DMS53 treated with DMSO at 0.1 percent for 48 hours (cell line): Measurements from ENCODE around the gene DPP9.

Experiments used
- DNase-seq: peaks from one replicate; lab custom pipeline; 2025; ENCODE audit not compliant: unreplicated experiment; lab: John Stamatoyannopoulos, UW

DPP9 gene

DNA sequence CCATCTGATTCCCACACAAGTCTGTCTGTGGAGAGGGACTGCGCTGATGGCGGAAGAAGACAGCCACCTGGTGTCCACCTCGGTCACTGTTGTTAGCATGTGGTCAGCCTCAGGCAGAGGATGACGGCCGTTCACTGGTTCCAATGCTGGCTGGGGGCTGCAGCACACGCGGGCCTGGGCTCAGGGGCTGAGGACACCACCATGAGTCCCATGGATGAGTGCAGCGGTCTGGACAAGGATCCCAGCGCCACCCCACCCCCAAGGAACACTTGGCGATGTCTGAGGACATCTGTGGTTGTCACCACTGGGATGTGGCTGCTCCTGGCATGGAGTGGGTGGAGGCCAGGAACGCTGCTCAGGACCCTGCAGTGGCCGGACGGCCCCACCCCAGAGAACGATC lies 10.9 kb downstream of the DPP9 start:
- no peak for DNase-seq

DNA sequence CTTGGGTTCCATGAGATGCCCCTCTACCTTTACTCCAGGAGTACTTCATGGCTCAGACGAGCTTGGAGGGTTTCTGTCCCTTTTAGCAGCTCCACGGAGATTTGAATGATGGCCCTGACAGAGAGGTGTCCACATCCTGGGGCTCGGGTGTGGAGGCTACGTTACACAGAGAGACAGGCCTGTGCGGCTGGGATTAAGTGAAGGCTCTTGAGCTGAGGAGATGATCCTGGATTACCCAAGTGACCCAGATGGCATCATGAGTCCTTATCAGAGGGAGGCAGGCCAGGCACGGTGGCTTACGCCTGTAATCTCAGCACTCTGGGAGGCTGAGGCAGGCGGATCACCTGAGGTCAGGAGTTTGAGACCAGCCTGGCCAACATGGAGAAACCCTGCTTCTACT lies 12.4 kb downstream of the DPP9 start:
- DNase-seq = no peak

DNA sequence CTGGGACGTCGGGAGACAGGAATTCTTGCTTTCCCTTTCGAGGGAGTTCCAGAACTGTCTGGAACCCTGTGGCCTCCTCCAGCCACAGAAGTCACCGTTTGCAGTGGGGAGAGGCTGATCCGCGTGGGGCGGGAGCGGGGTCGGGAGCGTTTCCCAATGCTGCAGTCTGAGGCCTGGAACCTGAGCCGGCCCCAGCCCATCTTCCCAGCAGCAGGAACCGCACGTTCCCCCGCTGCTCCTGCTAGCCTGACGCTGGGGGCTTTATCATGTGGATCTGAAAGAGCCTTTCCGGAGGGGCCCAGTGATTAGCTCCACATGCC lies 13.4 kb downstream of the DPP9 start:
- no peak for DNase-seq

DNA sequence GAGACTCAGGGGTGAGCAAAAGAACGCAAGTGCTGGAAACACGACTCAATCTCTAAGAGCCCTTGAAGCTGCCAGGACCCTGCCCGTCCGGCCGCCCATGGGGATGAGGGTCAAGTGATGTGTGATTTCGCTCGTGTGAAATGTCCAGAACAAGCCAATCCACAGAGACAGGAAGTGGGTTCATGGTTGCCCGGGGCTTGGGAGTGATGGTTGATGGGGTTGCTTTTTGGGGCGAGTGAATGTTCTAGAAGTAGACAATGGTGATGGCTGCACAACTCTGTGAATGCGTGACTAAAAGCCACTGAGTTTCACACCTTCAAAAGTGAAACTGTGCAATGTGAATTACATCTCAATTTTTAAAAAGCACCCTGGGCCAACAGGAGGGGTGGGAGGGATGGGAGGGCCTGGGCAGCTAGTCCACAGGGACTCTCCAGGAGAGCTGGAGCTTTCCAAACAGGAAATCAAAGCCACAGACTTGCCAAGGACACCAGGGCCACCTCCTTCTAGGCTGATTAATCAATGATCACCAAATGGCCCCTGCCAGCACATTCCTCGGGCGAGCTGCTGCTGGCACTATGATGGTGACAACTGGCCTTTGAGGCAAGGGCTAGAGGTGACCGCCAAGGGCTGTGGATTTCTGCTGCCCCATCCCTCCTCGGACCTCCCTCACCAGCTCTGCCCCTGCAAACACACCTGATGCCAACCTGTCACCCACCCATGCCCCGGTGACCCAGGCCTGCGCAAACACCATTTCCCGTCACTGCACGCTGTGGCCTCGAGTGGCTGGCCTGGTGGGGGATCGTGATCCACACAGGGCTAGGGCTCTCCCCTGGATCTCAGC lies 14.0 kb downstream of the DPP9 start:
- DNase-seq = no peak

DNA sequence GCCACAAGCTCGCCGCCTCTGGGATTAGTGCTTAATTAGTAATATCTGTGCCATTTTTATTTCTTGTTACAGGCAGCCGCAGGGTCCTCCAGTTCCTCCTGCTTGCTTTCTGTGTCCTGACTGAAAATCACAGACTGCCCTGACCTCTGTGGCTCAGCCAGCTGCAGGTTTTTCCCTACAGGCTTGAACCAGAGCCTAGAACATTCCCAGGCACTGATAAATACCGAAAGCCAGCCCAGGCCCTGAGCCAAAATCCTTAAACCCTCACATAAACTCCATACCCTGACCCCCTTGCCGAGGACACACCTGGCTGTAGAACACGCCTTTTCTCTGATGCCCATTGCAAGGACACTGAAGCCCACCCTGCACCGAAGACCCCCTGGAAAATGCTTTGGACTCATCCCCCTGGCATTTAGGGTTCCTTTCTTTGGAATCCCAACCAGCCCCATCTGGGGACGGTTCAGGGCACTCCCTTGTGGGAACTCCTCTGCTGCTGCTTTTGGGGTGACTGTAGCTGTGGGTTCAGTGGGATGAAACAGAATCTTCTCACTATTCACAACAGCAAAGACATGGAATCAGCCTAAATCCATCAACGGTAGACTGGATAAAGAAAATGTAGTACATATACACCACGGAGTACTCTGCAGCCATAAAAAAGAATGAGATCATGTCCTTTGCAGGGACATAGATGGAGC lies 15.5 kb downstream of the DPP9 start:
- no peak for DNase-seq

DNA sequence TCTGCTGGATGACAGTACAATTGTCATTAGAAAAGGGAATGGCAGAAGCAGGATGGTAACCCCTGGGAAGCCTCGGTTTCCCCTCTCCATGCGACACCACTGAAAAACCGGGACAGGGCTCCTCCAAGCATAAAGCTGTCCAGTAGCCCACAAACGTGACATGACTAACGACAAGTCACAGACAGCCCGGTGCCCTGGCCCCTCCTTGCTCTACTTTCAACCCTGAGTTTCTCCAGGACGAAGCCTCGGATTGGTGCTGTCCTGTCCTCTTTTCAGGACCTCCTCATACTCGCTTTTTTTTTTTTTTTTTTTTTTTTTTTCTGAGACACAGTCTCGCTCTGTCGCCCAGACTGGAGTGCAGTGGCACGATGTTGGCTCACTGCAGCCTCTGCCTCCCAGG lies 16.3 kb downstream of the DPP9 start:
- no peak for DNase-seq

DNA sequence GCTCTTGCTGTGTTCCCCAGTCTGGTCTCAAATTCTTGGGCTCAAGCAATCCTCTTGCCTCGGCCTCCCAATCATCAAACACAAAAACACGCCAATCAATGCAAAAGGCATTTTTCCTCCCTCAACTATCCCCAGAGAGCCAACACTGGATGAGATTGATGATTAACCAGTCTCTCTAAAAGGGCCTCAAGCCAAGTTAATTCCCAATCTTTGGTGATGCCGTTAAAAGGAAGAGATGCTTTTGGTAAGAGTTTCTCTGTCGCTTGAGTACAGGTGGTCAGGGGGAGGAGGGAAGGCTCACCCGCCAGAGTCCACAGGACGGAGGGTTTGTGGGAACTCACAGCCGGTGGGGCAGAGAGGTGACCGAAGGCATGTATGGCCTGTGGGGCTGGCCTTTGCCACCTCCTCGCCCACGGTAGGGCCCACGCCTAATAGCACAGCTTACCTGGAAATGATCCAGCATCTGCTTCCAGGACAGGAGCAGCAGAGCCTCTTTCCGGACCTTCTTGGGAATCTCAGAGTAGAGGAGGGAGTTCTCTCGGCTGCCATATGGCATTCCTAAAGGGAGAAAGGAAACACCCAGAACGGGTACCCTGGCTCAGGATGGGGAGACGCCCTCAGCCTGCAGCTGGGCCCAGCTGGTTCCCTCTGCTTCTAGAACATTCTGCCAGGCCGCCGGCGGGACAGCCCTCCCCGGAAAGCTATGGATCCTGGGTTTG lies 18.1 kb downstream of the DPP9 start:
- no peak for DNase-seq

DNA sequence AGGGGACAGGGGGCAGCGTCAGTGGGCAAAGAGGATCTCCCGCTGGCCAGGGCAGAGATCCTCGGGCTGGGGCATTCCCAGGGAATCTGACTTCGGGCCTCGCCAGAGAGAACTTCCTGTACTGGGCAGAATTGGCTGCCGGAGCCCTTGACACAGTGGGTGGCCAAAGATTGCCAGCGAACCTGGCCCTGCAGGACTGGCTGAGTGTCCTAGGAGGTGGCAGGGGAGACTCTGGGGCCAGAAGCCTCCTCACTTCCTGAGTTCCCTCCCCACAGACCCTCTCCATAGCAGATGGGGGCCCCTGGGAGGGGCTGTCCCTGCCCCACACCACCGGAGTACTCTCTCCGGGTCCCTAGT lies 19.3 kb downstream of the DPP9 start:
- DNase-seq = no peak

DNA sequence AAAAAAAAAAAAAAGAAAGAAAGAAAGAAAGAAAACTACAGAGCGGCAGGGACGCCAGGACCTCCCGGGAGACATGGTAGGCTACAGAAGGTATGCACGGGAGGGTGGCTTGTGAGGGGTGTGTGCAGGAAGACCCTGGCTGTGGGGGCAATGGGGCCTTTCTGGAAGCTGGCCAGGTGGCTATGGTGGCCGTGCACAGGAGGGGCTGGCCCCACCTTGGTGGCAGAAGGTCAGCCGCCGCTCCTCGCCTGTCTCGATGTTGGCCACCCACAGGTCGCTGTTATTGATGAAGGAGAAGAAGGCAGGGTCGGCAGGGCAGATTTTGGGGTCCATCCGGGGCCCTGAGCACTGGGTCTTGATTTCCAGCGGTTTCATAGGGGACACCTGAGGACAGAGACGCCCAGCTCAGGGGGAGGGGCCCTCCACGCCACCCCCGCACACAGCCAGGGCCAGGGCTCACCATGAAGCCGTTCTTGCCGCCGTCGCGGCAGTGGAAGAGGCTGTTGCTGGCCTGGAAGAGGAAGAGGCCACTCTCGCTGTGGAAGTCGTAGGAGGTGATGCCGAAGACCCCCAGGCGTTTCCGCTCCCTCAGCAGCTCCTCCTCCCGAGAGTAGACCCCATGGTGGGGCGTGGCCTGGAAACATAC lies 19.8 kb downstream of the DPP9 start:
- DNase-seq = no peak

DNA sequence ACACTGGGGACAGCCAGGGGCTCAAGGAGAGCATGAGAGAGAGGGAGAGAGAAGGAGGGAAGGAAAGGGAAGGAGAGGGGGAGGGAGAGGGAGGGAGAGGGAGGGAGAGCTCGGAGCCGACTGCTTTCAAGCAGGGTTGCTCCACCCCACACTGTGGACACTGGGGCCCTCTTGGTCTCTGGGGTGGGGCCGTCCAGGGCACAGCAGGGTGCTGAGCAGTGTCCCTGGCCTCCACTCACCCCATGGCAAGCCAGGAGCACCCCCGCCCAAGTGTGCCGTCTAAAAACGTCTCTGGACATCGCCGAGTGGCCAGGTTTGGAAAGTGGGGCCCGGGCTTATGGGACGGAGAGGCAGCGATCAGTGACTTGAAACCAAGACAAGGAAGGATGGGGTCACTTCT lies 20.9 kb downstream of the DPP9 start:
- DNase-seq = no peak

DNA sequence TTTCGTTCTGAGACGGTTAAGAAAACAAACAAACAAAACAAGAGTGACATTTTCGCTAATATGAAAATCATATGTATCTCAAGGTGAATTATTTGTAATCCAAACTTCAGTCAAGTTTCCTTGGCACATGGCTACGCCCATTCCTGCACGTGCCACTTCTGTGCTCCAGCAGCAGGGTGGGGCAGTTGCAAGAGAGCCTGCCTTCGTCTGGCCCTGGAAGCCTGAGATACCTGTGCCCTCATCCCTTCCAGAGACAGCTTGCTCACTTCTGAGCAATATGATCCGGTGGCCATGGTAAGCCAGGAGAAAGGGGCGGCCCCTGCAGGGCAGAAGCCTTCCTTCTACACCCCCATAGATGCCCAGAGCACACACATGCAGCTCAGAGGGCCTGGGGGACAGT lies 22.1 kb downstream of the DPP9 start:
- no peak for DNase-seq

DNA sequence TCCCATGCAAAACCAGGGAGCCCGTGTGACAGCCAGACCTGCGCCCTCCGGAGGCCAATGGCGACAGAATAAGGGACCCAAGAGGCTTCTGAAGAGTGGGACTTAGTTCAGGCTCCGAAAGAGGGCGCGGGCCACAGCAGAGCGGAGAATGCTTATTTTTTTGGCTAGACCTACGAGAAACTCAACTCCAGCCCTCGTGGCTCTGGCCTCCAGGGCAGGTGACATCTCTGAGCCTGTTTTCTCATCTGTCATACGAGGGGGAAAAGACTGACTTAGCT lies 23.0 kb downstream of the DPP9 start:
- DNase-seq = no peak

DNA sequence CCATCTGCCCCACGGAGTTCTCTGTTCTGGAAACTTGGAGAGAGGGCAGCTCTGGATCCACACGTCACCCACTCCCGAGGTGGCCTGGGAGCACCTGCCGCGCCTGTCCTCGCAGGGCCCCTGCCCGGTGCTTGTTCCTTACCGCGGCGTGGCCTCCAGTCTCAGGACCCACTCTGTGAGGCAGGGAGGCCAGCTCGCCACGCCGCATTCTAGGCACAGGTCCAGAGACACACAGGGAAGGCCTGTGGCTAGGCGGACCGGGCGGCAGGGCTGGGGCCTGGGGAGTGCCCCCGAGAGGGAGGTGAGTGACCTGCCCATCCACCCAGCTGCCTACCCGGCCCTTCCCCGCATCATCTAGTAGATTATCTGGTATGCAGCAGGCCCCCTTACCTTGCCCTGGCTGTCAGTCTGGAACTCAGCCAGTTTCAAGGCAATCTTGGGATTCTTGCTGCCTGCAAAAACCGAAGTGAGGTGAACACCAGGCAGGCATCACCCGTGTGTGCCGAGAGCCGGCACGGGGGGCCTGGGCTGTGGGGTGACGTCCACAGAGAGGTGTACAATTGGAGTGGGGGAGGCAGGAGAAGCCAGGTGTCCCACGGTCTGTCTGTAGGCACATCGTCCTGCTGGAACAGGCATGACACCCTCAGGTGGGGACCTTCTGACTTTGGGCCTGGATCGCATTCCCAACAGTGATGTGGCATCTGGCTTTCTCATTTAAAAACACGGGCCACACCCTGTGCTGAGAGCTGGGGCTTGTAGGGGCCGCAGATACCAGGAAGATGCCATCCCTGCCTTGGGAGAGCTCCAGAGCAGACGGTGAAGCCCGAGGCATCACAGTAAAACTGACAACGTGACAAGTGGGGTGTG lies 23.6 kb downstream of the DPP9 start:
- no peak for DNase-seq

DNA sequence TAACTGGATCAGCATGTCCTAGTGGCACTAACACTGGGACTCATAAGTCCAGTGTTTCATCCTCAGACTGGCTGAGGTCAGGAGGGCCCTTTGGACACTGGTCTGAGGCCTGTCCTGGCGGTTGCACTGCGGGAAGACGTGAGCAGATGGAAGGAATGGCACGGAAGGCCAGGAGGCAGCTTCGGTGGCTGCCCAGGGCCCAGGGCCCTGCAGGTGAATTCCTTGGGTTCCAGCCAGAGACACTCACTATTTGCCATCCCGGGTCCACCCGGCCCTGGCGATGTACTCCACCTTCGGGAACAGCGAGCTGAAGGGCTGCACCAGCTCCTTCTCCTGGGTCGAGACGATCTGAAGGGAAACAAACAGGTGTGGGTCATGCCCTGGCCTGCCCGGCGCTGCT lies 26.3 kb downstream of the DPP9 start:
- DNase-seq = no peak

DNA sequence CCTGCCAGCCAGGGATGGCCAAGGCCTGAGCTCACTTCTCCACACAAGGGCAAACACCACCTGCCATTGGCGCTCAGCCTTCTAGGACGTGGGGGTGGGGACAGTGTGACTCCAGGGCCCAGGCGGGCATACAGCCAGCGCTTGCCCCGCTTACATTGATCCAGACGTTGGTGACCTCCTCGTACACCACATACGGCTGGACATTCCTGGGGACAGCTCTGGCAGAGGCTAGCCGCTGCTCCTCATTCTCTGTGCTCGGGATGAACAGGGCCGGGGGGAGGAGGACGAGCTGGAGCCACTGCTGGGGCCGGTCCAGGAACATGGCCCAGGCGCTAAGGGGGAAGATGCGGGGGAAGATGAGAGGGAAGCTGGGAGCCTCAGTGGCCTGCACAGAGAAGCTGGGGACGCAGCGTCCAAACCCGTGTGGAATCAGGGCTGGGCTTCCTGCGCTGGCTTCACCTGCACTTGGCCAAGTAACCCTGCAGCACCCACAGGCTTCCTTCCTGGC lies 28.4 kb downstream of the DPP9 start:
- no peak for DNase-seq

DNA sequence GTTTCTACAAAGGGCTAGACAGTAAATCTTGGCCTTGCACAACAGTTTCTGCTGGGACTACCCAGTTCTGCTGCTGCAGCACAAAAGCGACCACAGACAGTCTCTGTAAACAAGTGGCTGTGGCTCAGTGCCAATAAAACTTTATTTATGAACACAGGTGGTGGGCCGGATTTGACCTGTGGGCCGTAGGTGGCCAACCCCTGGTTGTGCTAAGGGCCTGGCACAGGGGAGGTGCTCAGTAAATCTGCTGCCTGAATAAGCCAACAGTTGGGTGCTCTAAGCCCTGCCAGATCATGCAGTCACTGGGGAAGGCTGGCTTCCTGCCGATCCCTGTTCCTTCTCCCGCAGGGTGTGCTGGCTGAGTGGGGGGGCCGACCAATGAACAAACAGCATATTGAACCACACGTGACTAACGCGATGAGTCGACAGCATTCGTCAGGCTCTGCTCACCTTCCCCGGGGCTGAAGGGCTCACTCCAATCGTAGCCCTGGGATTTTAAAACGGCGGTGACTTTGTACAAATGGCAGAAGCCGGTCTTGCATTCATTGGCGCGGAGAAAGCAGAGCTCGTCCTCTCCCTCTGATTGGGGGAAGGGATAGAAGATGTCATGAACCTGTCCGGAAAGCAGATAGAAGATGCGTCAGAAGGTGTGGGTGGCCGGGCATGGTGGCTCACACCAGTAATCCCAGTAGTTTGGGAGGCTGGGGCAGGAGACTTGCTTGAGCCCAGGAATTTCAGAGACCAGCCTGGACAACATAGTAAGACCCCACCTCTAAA lies 29.2 kb downstream of the DPP9 start:
- DNase-seq = no peak

DNA sequence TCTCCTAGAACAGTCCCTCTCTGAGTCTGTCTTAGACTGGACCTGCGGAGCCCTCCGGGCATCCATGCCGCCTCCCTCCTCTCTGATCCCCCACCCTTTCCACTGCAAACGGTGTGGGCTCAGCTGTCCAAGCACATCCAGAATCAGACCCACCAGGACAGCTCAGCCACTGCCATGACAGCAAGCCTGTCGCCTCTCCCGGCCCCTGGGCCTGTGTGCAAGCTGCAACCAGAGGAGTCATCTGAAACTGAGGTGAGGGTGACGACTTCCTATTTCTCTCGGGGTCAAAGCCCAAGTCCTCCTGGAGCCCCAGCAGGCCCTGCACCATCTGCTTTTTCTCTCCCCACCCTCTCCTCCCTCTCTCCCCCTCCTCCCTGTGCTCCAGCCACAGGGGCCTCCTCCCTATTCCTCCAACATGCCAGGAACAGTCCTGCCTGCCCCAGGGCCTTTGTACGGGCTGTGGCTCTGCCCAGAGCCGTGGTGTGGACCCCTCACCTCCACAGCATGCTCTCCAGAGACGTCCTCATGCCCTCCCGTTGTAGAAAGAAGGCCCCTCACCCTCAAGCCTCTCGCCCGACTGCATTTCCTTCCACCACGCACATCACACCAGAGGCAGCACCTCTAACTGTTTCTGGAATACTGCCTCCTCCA lies 30.0 kb downstream of the DPP9 start:
- no peak for DNase-seq

DNA sequence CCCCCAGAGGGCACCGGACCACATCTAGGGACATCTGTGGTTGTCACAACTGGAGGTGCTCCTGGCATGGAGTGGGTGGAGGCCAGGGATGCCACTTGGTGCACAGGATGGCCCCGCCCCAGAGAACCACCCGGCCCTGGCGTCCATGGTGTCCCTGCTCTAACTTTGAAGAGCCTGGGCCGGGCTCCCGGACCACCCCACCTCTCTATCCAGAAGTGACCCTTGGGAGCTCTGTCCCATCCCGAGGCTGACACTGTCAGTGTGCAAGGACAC lies 30.6 kb downstream of the DPP9 start:
- DNase-seq = no peak

DNA sequence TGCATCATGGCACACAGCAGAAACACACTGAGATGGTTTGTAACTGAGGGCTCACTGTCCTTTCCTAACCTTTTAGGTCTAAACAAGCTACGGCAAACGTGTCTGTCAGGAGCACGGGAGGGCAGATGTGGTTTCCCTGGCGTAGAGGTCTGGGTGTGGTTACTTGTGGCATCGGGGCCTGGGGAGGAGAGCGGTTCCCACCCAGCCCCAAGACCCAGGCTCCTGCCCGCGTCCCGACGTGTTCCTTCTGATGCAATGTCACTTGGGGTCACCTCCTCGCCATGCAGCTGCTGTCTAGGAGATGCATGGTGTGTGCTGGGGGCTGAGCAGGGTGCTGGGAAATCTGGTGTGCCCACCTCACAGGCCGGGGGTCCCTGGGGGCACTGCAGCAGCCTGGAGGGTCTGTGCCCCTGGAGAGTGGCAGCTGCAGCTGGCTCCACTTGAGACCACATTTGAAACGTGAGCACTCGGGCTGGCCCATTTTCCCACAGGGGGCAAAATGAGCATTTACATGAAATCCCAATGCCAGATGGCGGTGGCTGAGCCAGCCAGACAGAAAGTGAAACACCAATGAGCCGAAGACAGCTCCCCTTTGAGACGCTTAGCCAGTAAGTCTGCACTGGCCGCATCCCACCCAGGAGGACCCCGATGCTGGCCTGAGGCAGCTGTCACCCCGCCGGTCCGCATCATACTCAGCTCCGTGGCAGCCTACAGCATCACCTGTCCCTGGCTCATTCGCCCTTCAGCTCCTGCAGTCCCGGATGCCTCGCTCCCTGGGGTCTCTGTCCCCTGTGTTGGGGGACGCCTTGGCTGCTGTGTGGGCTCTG lies 31.2 kb downstream of the DPP9 start:
- DNase-seq = no peak
